Urinary bladder (tissue), 4 donors: ENCODE measurements around the gene MRM1. TPM values are rescaled to one million over a fixed set of nuclear protein-coding genes. Genes with fewer than 3 reads are reported as not detected.

Experiments
- DNase-seq: peaks from one replicate; pipeline ENCODE4 v3.0.0-alpha.2; 2015; ENCODE audit errors: extremely low spot score
- H3K27ac ChIP-seq: one replicate; pipeline ENCODE4 v1.5.1; 2013; ENCODE audit warnings: low read depth, mild to moderate bottlenecking, moderate library complexity
- H3K36me3 ChIP-seq: one replicate; pipeline ENCODE4 v1.6.1; 2013; ENCODE audit warnings: mild to moderate bottlenecking, moderate library complexity; ENCODE audit not compliant: insufficient read depth
- H3K4me1 ChIP-seq: one replicate; pipeline ENCODE4 v1.6.1; 2013; ENCODE audit warnings: mild to moderate bottlenecking, moderate library complexity; ENCODE audit not compliant: insufficient read depth
- H3K4me3 ChIP-seq: one replicate; pipeline ENCODE4 v1.5.1; 2013; ENCODE audit warnings: low read depth, low read length
- WGBS: extraction: QIAGEN DNeasy Blood & Tissue Kit; methylation state at CpG from one replicate; pipeline ENCODE4 v1.1.7; 2013; 5-methylcytosine and 5-hydroxymethylcytosine counted together
- polyA plus RNA-seq: library from polyadenylated mRNA; stranded (reverse); fragments of 200-250 nt; gene quantifications from one replicate; pipeline ENCODE4 v1.2.3, GENCODE V29; 2013
- total RNA-seq: library from RNA; depleted of rRNA; stranded (reverse); fragments of >200 nt; gene quantifications from one replicate; pipeline ENCODE4 v1.2.3, GENCODE V29; 2014
- donor health status: healthy with polysubstance abuse.
- donor health status: healthy.

Gene MRM1
- total and polyA plus RNA-seq, 2 donors, result 3.0 to 7.9 TPM

GRCh38 chr17:36655726-36656125 is 54.3 kb downstream of the MRM1 start:
- DNase-seq, result no peak
- 79% methylated on average over 7 of the region's 7 CpGs for WGBS

GRCh38 chr17:36657390-36657762 is 56.0 kb downstream of the MRM1 start:
- Histone ChIP-seq H3K4me1 (no peaks in the 10 kb centered on the region), H3K27ac (no peak overlapping the region), H3K4me3 (peak overlapping the region; percentile 24), H3K36me3 (no peaks in the 10 kb centered on the region)
- WGBS, result 65% methylated on average over 25 of the region's 25 CpGs
- DNase-seq, result no peak

More at GRCh38 chr17:36655726-36656125, 54.3 kb downstream of the MRM1 start:
- H3K4me3 ChIP-seq, result no peak overlapping the region
- H3K4me1 ChIP-seq, result no peaks in the 10 kb centered on the region
- H3K27ac ChIP-seq, result no peak overlapping the region
- H3K36me3 ChIP-seq, result no peaks in the 10 kb centered on the region

- Histone ChIP-seq H3K27ac (no peak overlapping the region), H3K4me1 (no peaks in the 10 kb centered on the region), H3K36me3 (no peaks in the 10 kb centered on the region), H3K4me3 (peak overlapping the region; percentile 24)
- no peak for DNase-seq
- WGBS, result 7% methylated on average over 57 of the region's 57 CpGs
These were observed 56.5 kb downstream of the MRM1 start for GRCh38 chr17:36657763-36658490.

Other genes with a start within 250 kb of the MRM1 start
- gene TBC1D3H, start 213.1 kb upstream of the MRM1 start, total RNA-seq, result not detected
- gene TBC1D3H, start 213.1 kb upstream of the MRM1 start, polyA plus RNA-seq, result 0.33 TPM
- gene ZNHIT3, start 114.9 kb upstream of the MRM1 start, total RNA-seq, result 33.7 TPM
- gene ZNHIT3, start 114.9 kb upstream of the MRM1 start, polyA plus RNA-seq, result 51.9 TPM
- gene MYO19, start 66.7 kb upstream of the MRM1 start, total RNA-seq, result 48.5 TPM
- gene MYO19, start 66.7 kb upstream of the MRM1 start, polyA plus RNA-seq, result 20.2 TPM
- 5.6 TPM for gene PIGW, start 66.6 kb upstream of the MRM1 start, total RNA-seq
- gene PIGW, start 66.6 kb upstream of the MRM1 start, polyA plus RNA-seq, result 6.8 TPM
- gene GGNBP2, start 56.7 kb upstream of the MRM1 start, total RNA-seq, result 86.5 TPM
- 46.4 TPM for gene GGNBP2, start 56.7 kb upstream of the MRM1 start, polyA plus RNA-seq
- 3.2 TPM for gene DHRS11, start 9.7 kb upstream of the MRM1 start, total RNA-seq
- 9.4 TPM for gene DHRS11, start 9.7 kb upstream of the MRM1 start, polyA plus RNA-seq